B cell (primary cell): ENCODE measurements around the gene ITPR3. TPM values are rescaled to one million over a fixed set of nuclear protein-coding genes. Genes with fewer than 3 reads are reported as not detected.

Experiments used
- ATAC-seq: fragments of 200-7000 bp; cut with Tn5 transposase; one replicate; pipeline ENCODE4 v1.10.0; 2021; ENCODE audit warnings: low read depth, mild to moderate bottlenecking, moderate number of reproducible peaks, moderate library complexity
- CTCF ChIA-PET: fragments of 350-600 bp; sonication (Branson Sonifier 250); formaldehyde crosslinking; loops from one replicate; lab custom pipeline; 2021; ENCODE audit warnings: antibody characterized with exemption, inconsistent platforms; lab: Charles Lee
- POLR2A ChIA-PET: fragments of 350-600 bp; sonication (Branson Sonifier 250); formaldehyde crosslinking; loops from one replicate; lab custom pipeline; 2021; ENCODE audit warnings: antibody characterized with exemption; lab: Charles Lee
- DNase-seq: peaks from one replicate; pipeline ENCODE4 v3.0.0; 2013
- H2AFZ ChIP-seq: 2 replicates; pipeline ENCODE4 v1.6.1; 2012; ENCODE audit warnings: mild to moderate bottlenecking, low read depth, low read length; ENCODE audit not compliant: insufficient read depth, poor library complexity, severe bottlenecking
- H3K27ac ChIP-seq, 2 donors: 1 replicate in 1 of 2; 2 replicates in 1 of 2; pipeline ENCODE4 v1.5.1; 2012 to 2013; ENCODE audit warnings: low read length in 2 of 2, mild to moderate bottlenecking in 2 of 2, moderate library complexity in 1 of 2
- H3K27me3 ChIP-seq, 4 experiments: fragments of 200-600 bp in 1 of 4; sonication (generic) in 1 of 4; replicated peaks in 1 of 4; 1 replicate in 2 of 4; 2 replicates in 2 of 4; pipeline versions ENCODE4 v1.6.1 to v1.7.0; 2013 to 2016; ENCODE audit warnings: low read length in 3 of 4, mild to moderate bottlenecking in 2 of 4, mixed read lengths in 1 of 4, moderate library complexity in 1 of 4; ENCODE audit not compliant: insufficient read depth in 4 of 4, control insufficient read depth in 3 of 4; ENCODE audit errors: control extremely low read depth in 1 of 4
- H3K36me3 ChIP-seq, 2 experiments: replicated peaks in 1 of 2; 1 replicate in 1 of 2; 2 replicates in 1 of 2; pipeline versions ENCODE4 v1.6.1 to v1.7.1; 2013; ENCODE audit warnings: low read length in 1 of 2; ENCODE audit not compliant: insufficient read depth in 2 of 2, control insufficient read depth in 1 of 2; ENCODE audit errors: control extremely low read depth in 1 of 2, extremely low read depth in 1 of 2
- H3K4me1 ChIP-seq, 2 donors: fragments of 200-600 bp in 1 of 2; sonication (generic) in 1 of 2; 1 replicate in 1 of 2; 2 replicates in 1 of 2; pipeline versions ENCODE4 v1.5.1 to v1.6.1; 2013 to 2017; ENCODE audit warnings: low read length in 2 of 2; ENCODE audit not compliant: control insufficient read depth in 2 of 2, insufficient read depth in 2 of 2
- H3K4me2 ChIP-seq: replicated peaks from 2 replicates; pipeline ENCODE3; 2012; ENCODE audit warnings: mild to moderate bottlenecking, low read depth, low read length; ENCODE audit not compliant: poor library complexity, severe bottlenecking
- H3K4me3 ChIP-seq, 5 experiments: fragments of 200-600 bp in 1 of 5; sonication (generic) in 1 of 5; 1 replicate in 3 of 5; 2 replicates in 2 of 5; pipeline versions ENCODE4 v1.5.1 to v1.7.0; 2011 to 2016; ENCODE audit warnings: low read length in 4 of 5, mild to moderate bottlenecking in 4 of 5, low read depth in 2 of 5, control low read depth in 1 of 5, moderate library complexity in 1 of 5; ENCODE audit not compliant: insufficient read depth in 1 of 5; ENCODE audit errors: control extremely low read depth in 1 of 5, extremely low read depth in 1 of 5
- H3K79me2 ChIP-seq: fragments of 200-600 bp; sonication (generic); one replicate; pipeline ENCODE4 v1.6.0; 2016; ENCODE audit warnings: low read length; ENCODE audit not compliant: control insufficient read depth, insufficient read depth
- H3K9ac ChIP-seq: fragments of 200-600 bp; sonication (generic); 2 replicates; pipeline ENCODE4 v1.6.1; 2017; ENCODE audit warnings: mild to moderate bottlenecking, low read length, moderate library complexity
- H3K9me3 ChIP-seq, 3 donors: one replicate each; pipeline versions ENCODE4 v1.6.1 to v1.7.1; 2013; ENCODE audit warnings: low read length in 2 of 3; ENCODE audit not compliant: control insufficient read depth in 2 of 3, insufficient read depth in 1 of 3; ENCODE audit errors: control extremely low read depth in 1 of 3
- H4K20me1 ChIP-seq: 2 replicates; pipeline ENCODE4 v1.6.0; 2012; ENCODE audit warnings: mild to moderate bottlenecking, low read length; ENCODE audit not compliant: insufficient read depth, control insufficient read depth, poor library complexity, severe bottlenecking
- H3K27ac Mint-ChIP-seq: one replicate; pipeline ENCODE4 v1.8.0; 2021; ENCODE audit warnings: mixed read lengths
- H3K27me3 Mint-ChIP-seq: one replicate; pipeline ENCODE4 v1.8.0; 2021; ENCODE audit warnings: mixed read lengths
- H3K4me1 Mint-ChIP-seq: one replicate; pipeline ENCODE4 v1.8.0; 2021; ENCODE audit warnings: mixed read lengths
- H3K4me3 Mint-ChIP-seq: one replicate; pipeline ENCODE4 v1.8.0; 2021; ENCODE audit warnings: mixed read lengths
- H3K9me3 Mint-ChIP-seq: one replicate; pipeline ENCODE4 v1.8.0; 2022; ENCODE audit warnings: mixed read lengths; ENCODE audit not compliant: insufficient read depth
- CTCF ChIP-seq: fragments of 200-600 bp; IDR thresholded peaks from one replicate; pipeline ENCODE4 v1.8.0; 2022; ENCODE audit warnings: antibody characterized with exemption, mild to moderate bottlenecking
- EZH2 ChIP-seq: IDR thresholded peaks from 2 replicates; pipeline ENCODE4 v1.6.1; 2012; ENCODE audit warnings: borderline replicate concordance, low read depth, mild to moderate bottlenecking, moderate library complexity, low read length; ENCODE audit not compliant: insufficient read depth, poor library complexity, severe bottlenecking
- WGBS: methylation state at CpG from one replicate; pipeline ENCODE4 v1.1.5; 2013; ENCODE audit warnings: missing lambda C conversion rate; ENCODE audit not compliant: insufficient coverage; 5-methylcytosine and 5-hydroxymethylcytosine counted together
- intact Hi-C: fragments of 100-400 bp; cut with micrococcal nuclease; formaldehyde crosslinking; loops from one replicate; pipeline ENCODE4 v1.10.0; 2022
- polyA plus RNA-seq: library from polyadenylated mRNA; depleted of rRNA; stranded (reverse); fragments of >200 nt; gene quantifications from 2 replicates; pipeline ENCODE4 v1.2.3, GENCODE V29; 2012
- total RNA-seq, 2 donors: library from RNA; stranded (reverse); fragments of 120-200 nt in 1 of 2; gene quantifications; 1 replicate in 1 of 2; 2 replicates in 1 of 2; pipeline versions ENCODE4 v1.2.3 to v1.2.4, GENCODE V29; 2013 to 2022

Gene ITPR3
- total and polyA plus RNA-seq, 2 donors (not counting 1 experiment from before 2014, with no cell fraction given): 61.9 to 67.6 TPM

- no peaks in the 10 kb centered on the region for H3K27me3 Mint-ChIP-seq
- Histone ChIP-seq H3K27me3 (no peaks in the 10 kb centered on the region), H3K27ac (peak overlapping the region; percentile 95 to 100), H3K4me1 (peaks cover 16 to 24% of the 10 kb centered on the region in 2 donors), H3K79me2 (peaks cover 3% of the 10 kb centered on the region), H3K4me2 (peak overlapping the region; percentile 88), H2AFZ (peak overlapping the region; percentile 76), H4K20me1 (no peaks in the 10 kb centered on the region), H3K9ac (peak overlapping the region; percentile 94), H3K36me3 (peaks cover 0 to 28% of the 10 kb centered on the region in 2 experiments), H3K9me3 (no peaks in the 10 kb centered on the region), H3K4me3 (peak overlapping the region; percentile 61 to 99 (median 76))
- H3K9me3 Mint-ChIP-seq: no peaks in the 10 kb centered on the region
- no peak for TF ChIP-seq EZH2
- no peak for TF ChIP-seq CTCF
- H3K4me1 Mint-ChIP-seq: peaks cover 31% of the 10 kb centered on the region
- peak overlapping the region; percentile 100 for H3K27ac Mint-ChIP-seq
- CTCF ChIA-PET: interaction anchor here (1.0 to 2.1 kb wide), 3 partner anchors 8 to 146 kb away, joined by 3 to 12 read pairs (median 7); partner anchors contain the start of gene BAK1
- POLR2A ChIA-PET: interaction anchor here (1.2 to 2.4 kb wide), 7 partner anchors 8 to 162 kb away, joined by 3 to 17 read pairs (median 6); partner anchors contain the start of genes BAK1, CUTA and ITPR3
- WGBS: 74% methylated on average over 9 of the region's 11 CpGs
- peak overlapping the region; percentile 94 for H3K4me3 Mint-ChIP-seq
- intact Hi-C loops: loop anchor here (1.0 to 5.0 kb wide), 7 partner anchors 9 to 1394 kb away; partner anchors contain the start of genes AGPAT1, BAK1, CUTA and KIFC1
- no peak for ATAC-seq
- no peak for DNase-seq
Measured at GRCh38 chr6:33571637-33572316, 49.3 kb upstream of the ITPR3 start.

DNA sequence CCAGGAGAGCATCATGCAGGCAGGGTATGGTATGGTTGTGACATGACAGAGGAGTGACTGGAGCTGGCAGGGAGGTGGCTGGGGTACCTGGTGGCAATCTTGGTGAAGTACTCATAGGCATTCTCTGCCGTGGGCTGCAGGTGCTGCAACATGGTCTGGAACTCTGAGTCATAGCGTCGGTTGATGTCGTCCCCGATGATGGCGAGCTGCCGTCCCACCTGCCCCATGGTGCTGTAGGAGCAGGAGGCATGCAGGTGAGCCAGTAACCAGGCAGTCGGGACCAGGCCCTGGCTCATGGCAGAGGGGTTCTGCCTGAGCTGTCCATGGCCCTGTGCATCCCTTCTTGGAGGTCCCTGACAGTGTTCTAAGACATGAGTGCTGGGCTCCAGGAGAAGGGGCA lies 45.9 kb upstream of the ITPR3 start:
- H4K20me1 ChIP-seq: peaks cover 7% of the 10 kb centered on the region
- H3K4me1 ChIP-seq: peaks cover 29 to 47% of the 10 kb centered on the region in 2 donors
- Mint-ChIP-seq H3K27ac (no peak overlapping the region), H3K9me3 (no peaks in the 10 kb centered on the region), H3K4me1 (peaks cover 44% of the 10 kb centered on the region), H3K4me3 (no peak overlapping the region), H3K27me3 (no peaks in the 10 kb centered on the region)
- WGBS: 93% methylated on average over 8 of the region's 8 CpGs
- H3K4me2 ChIP-seq: no peak overlapping the region
- ATAC-seq: no peak
- H3K9ac ChIP-seq: no peak overlapping the region
- TF ChIP-seq EZH2 (no peak), CTCF (no peak)
- POLR2A ChIA-PET: interaction anchor here (1.0 kb wide), 1 partner anchor 157 kb away, joined by 3 read pairs; the partner anchor contains the start of gene CUTA
- CTCF ChIA-PET: interaction anchor here (1.4 to 1.8 kb wide), 2 partner anchors 10 to 12 kb away, joined by 4 to 5 read pairs; no protein-coding TSS in a partner anchor
- H3K4me3 ChIP-seq: no peak overlapping the region
- no peak overlapping the region for H3K27ac ChIP-seq
- H3K36me3 ChIP-seq: peaks cover 0 to 42% of the 10 kb centered on the region in 2 experiments
- intact Hi-C loops: no loop called here
- H2AFZ ChIP-seq: no peak overlapping the region
- H3K27me3 ChIP-seq: no peaks in the 10 kb centered on the region
- peaks cover 35% of the 10 kb centered on the region for H3K79me2 ChIP-seq
- no peaks in the 10 kb centered on the region for H3K9me3 ChIP-seq
- no peak for DNase-seq
